NCI-H748 (cell line): ENCODE results near the gene SLC6A18.
A peak's percentile ranks its signal among the peaks of the same experiment; 100 is the strongest.

Experiments used
- DNase-seq: peaks from one replicate; lab custom pipeline; 2025; ENCODE audit not compliant: unreplicated experiment; lab: John Stamatoyannopoulos, UW

SLC6A18 gene

DNA sequence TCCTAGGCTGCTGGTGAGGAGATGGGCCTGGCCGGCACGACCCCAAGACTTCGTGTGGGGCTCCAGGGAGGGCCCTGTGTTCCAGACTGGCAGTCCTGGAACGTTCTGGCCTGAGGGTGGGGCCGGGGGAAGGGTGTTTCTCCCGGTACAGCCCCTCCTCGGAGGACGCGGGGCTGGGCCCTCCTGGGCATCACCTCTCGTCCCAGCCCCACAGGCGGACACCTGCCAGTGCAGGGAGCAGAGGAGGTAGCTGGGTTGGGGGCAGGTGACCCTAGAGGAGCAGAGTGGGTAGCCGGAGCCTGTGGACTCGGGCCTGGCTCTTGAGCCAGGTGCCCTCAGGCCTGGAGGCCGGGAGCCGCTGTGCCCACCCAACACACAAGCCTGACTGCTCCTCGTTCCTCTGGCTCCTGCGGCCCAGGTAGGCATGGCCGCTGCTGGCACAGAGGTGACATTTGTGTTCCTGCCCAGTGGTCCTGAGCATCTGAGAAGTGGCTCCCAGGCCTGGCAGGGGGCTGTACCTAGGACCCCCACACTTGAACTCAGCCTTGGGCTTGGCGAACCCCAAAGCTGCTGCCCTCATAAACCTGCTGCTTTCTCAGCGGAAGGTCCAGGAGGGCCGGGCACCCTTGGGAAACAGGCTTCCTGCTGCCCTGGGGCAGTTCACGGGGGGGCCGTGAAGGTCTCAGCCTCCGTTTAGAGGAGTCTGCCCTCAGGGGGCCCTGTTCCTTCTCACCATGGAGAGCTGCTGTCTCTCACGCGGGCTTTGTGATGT, 23.0 kb upstream of the SLC6A18 start:
- DNase-seq: no peak

DNA sequence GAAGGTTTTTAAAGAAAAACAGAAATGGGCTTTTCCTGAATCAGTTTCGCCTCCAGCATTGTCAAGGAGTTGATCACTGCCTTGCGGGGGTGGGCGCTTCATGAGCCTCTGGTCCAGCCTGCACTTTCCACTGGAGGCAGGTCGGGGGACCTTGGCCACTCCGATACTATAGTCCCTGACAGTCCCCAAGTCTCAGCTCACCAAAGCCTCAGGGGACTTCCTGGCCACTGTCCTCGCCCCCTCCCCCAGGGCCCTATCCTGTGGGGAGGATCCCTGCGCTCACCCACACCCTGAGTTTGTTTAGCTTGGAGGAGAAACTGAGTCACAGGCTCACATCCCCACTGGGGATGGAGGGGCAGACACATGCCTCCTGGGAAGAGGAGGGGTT, 22.4 kb upstream of the SLC6A18 start:
- DNase-seq: no peak

DNA sequence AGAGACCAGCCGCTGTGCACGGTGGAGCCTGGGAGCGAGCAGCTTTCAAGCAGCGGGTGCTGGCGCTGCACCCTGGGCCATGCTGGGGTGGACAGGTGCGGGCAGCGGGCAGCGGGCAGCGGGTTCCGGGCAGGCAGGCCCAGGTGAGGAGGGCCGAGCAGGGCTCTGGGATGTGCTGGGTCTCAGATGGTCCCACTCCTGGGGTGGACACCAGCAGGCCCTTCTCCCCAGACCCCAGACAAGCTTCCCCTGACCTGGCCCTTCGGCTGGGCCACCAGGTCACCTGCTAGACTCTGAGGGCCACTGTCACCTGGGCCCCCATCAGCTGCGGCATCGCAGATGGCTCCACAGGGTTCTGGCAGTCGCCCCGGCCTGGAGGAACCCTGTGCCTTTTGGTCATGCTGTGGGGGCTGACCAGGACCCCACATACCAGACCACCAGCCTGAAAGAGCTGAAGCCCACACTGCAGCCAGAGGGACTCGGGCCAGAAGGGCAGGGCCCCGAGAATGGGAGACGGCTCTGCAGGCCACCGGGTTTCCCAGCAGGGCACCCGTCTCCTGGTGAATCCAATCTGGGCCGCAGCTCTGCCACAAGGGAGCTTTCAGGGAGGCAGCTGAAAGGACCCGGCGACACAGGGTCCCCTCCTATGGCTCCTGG, 21.7 kb upstream of the SLC6A18 start:
- no peak for DNase-seq

DNA sequence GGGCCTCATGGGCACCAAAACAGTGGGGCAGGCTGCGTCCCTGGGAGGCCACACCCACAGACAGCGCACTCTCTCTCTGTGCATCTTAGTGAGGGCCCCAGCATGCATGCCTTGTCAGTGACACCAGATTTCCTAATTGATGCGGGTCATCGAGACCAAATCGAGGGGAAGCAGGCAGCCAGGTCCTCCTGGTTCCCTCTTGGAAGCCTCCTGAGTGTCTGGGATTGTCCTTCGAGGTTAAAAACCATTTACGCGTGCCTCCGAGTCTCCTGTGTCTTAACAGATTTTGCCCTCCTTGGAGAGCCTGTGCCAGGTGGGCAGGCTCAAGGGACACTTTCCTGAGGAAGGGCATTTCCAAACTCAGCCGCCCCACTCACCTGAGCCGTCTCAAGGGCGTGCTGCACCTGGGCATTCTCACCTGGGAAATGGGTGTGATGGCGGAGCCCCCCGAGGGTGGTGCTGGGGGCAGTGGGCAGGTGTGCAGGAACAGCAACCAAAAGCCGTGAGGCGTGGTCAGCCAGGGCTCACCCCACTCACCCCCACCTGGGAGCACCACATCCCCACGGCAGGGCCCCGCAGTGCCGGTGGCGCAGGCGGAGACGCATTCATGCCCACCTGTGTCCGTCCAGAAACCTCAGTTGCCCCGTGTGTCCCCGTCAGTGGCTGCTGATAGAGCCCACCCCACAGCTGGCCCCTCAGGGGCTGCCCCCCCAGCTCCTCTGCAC, 21.1 kb upstream of the SLC6A18 start:
- no peak for DNase-seq

DNA sequence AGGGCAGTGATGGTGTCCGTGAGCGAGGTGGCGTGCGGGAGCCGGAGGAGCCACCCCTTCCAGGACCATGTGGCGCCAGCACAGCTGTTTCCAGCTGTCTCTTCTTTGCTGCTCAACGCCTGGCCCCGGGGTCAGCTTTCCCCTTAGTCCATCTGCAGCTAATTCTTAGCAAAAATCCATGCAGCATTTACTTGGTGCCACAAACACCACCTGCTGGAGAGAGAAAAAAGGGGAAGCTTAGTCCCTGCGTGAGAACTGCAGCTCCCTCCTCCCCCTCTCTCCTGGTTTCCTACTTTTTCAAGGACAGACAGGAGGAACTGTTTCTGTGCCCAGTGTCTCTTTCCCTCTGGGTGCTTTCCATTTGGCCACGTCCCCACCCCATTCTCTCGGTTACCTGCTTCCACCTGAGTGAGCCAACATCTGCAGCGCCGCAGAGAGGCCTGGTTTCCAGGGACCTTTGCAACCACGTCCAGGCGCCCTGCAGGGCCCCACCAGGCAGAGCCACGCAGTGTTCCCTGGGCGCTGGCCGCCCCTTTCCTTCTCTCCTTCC, 20.4 kb upstream of the SLC6A18 start:
- DNase-seq: peak; percentile 56

DNA sequence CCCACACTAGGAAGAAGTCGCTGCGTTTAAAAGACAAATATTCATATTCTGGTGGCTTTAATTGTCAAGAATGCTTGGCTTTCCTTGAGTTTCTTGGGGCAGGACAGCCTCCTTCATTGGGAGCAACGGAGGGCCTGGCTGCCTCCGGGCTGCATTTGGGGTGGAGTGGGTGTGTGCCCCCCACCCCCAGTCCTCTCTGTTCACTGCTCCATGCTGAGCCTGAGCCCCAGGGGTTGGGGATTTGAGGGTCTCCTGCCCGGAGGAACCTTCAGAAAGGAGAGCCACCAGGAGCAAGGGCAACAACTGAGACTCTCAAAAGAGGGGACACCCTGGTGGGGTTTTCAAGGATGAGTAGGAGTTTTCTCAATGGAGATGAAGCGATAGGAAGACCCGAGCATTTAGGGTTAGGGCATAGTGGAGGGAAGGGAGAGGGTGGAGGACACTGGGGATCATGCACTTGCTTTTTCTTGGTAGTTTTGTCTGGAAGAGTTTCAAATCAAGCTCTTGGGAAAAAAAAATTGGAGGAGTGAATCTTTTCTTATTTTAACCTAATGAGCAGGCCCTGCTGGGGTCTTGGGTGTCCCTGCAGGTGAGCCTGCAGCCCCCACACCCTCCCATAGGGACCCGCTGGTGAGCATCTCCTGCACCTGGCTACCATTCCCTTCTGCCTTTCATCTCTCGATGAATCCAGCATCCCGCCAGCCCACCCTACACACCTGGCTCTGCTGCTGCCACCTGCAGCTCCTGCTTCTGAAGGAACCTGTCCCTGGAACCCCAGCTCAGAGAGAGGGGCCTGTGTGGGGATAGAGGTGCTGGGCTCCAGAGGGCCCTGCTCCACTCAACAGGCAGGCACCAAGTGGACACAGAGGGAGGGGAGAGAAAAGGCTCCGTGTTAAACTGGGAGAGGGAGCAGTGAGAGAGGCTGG, 19.7 kb upstream of the SLC6A18 start:
- peak; percentile 45 for DNase-seq

DNA sequence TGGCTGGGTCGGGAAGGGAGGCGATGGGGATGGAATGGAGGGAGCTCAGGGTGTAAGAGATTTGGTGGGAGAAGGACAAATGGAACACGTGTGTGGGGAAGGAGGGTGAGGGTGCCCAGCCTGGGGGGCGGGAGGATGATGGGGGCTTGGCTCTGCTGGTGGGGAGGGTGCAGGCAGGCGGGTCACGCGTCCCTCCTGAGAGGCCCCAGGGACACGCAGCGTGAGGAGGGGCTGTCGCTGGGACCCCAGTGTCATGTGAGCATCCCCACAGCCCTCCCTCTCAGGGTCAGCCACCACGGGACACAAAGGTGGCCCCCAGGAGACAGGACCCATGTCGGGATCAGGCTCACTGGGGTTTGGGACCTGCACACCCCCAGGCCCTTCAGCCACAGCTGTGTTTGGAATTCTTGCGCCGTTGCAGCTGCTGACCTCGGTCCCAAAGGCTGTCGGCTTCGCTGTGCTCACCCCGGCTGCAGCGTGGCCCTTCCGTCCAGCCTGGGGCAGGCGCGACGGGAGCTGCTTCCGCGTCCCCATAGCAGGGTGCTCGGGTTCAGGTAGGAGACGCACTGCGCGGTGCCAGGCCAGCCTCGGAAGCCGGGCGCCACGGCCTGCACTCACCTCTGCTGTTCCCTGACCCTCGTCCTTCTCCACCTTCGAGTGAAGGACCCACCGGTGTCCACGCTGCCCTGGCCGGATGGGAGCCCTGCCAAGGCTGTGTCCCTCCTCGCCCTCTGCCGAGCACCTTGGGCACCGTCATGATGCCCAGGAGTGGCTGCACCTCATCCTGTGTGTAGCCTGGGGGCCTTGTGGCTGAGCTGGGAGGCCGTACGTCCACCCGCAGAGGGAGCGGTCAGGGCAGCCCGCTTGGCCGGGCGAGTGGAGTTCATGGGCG, 18.4 kb upstream of the SLC6A18 start:
- DNase-seq: no peak

DNA sequence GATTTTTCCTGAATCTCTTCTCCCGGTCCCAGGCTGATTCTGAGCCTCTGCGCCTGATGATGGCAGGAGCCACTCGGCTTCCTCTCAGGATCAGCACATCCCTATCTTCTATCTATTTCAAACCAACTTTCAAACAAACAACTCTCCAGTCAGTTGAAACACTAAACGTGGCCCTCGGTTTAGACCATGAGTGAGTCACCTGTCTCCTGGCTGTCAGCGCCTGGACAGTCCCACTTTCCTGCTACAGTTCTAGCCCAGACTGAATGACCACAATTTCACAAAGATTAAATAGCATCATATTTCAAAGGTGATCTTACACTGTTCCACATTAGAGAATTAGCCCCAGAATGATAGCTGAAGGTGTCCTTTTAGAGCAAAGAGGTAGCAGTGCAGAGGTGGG, 17.6 kb upstream of the SLC6A18 start:
- no peak for DNase-seq

DNA sequence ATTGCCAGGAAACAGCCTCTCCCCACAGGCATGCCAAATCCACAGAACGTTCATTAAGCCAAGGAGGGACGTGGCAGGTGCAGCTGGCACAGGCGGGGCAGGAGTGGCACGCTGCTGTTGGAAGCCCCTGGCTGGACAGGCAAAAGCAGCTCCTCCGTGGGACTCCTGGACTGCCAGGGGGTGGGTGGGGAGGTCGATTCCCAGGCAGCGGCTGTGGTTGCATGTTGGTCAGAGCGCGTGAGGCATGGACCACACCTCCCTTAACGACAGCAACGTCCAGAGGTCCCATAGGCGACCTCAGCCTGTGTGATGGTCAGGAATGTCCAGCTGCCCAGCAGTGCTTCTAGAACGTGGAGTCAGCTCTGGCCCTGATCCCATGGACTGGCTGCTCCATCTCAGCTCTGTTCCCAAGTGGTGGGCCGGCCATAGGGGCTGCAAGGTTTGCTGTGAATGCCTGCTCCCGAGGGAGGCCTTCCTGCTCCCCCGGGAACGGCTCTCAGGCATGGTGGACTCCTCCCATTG, 16.9 kb upstream of the SLC6A18 start:
- no peak for DNase-seq

DNA sequence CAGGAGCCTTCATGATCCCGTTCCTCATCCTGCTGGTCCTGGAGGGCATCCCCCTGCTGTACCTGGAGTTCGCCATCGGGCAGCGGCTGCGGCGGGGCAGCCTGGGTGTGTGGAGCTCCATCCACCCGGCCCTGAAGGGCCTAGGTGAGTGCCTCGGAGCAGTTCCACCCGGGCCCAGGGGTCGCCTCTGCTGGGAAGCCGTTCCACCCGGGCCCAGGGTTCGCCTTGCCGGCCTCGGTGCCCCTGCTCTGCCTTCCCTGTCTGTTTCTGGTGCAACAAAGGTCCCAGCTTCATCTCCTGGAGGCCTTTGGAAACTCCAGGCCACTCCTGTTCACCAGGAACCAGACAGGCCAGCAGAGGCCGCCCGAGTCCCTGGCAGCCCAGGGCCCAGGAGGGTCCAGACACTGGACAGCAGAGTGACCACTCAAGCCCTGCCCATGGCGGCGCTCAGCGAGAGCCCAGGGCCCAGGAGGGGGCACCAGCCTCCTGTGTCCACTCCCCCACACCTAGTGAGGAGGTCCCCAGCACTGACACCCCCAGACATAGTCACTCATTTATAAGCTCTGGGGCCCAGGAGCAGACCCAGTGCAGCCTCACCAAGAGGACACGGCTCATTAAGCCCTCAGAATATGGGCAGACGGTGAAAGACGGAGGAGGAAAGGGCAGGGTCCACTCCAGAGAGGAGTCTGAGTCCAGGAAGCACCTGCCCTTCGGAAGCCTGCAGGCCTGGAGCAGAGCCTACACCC, 16.3 kb upstream of the SLC6A18 start:
- DNase-seq: peak; percentile 57

DNA sequence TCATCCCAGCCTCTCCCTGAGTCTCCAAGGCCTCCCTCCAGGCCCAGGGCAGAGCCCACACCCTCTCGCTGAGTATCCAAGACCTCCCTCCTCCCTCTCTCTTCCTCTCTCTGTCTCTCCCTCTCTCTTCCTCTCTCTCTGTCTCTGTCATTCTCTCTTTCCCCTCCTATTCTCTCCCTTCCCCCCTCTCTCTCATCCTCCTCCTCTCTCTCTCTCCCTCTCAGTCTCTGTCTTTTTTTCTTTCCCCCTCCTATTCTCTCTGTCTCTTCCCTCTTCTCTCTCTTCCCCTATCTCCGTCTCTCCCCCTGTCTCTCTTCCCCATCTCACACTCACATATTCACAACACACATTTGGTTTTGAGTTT, 15.7 kb upstream of the SLC6A18 start:
- DNase-seq: no peak

DNA sequence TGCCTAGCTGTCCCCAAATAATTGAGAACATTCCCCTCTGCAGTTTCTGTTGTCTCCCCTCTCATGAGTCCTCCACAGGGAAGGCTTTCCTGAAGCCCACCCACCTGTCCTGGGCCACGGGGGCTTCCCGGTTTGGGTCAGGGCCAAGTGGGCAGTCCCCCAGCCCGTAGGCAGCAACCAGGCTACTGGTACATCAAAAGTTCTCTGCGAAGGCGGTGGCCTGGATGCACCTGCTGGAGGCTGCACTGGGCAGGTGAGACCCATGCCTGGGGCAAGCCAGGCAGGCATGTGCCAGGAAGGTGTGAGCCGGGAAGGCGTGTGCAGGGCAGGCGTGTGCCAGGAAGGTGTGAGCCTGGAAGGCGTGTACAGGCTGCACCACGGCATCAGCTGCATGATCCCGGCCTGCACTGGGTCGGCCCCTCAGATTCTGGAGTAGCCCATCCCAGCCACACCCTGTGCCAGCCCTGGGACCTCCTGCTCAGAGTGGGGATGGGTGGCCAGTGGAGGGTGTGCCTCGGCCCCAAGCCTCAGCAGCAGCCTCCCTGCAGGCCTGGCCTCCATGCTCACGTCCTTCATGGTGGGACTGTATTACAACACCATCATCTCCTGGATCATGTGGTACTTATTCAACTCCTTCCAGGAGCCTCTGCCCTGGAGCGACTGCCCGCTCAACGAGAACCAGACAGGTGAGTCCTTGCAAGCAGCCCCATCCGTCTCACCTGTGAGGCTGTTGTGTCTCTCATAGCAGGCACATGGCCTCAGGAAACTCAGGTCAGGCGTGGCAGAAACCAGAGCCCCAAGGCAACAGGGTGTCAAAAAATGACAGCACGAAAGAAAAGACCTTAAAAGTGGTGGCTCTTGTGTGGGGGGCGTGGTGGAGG, 15.0 kb upstream of the SLC6A18 start:
- DNase-seq: no peak

DNA sequence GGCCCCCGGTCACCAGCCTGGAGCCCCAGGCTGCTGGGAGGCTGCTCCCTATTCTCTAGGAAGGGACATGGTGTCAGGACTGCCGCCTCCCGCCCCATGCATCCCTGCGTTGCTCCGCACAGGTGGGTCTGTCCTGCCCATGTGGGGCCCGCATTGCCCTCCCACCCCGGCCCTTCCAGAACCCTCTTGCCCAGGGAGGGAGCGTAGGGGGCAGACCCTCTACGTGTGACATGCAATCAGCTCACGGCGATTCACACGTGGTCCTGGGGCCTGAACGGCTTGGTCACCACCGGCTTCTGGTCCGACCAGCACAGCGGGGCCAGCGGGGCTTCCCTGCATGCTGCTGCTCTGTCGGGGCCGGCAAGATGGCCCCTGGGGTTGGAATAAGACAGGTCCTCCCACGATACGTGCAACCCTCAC, 14.3 kb upstream of the SLC6A18 start:
- no peak for DNase-seq

DNA sequence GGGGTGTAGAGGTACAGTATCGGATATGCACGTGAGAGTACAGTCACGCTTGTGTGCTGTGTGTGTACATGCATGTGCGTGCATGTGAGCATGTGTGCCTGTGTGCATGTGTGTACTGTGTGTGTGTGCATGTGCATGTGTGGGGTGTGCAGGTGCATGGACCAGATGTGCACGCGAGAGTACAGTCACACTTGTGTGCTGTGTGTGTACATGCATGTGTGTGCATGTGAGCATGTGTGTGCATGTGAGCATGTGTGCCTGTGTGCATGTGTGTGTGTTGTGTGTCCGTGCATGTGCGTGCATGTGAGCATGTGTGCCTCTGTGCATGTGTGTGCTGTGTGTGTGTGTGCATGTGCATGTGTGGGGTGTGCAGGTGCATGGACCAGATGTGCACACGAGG, 13.5 kb upstream of the SLC6A18 start:
- DNase-seq: no peak

DNA sequence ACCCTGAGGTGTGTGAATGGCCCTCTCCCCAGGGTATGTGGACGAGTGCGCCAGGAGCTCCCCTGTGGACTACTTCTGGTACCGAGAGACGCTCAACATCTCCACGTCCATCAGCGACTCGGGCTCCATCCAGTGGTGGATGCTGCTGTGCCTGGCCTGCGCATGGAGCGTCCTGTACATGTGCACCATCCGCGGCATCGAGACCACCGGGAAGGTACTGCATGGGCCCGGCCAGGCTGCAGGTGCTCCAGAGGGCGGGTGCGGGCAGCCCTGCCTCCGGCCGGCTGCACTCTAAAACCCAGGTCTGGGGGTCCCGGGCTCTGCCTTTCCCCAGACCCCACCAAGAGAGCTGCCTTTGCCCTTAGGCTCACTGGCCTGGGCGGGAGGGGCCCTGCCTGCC, 12.9 kb upstream of the SLC6A18 start:
- DNase-seq: no peak

DNA sequence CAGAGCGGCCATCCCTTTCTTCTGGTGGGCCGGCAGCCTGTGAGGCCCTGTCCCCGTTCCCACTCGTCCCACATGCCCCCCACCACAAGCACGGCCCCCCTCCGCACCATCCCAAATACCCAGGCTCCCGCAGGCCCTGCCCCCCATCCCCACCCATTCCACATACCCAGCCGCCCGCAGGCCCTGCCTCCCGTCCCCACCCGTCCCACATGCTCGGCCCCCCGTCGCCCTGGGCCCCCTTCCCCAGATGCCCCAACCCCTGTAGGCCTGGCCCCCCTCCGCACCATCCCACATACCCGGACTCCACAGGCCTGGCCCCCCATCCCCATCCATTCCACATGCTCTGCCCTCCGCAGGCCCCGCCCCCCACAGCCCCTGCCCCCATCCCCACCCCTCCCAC, 12.3 kb upstream of the SLC6A18 start:
- no peak for DNase-seq

DNA sequence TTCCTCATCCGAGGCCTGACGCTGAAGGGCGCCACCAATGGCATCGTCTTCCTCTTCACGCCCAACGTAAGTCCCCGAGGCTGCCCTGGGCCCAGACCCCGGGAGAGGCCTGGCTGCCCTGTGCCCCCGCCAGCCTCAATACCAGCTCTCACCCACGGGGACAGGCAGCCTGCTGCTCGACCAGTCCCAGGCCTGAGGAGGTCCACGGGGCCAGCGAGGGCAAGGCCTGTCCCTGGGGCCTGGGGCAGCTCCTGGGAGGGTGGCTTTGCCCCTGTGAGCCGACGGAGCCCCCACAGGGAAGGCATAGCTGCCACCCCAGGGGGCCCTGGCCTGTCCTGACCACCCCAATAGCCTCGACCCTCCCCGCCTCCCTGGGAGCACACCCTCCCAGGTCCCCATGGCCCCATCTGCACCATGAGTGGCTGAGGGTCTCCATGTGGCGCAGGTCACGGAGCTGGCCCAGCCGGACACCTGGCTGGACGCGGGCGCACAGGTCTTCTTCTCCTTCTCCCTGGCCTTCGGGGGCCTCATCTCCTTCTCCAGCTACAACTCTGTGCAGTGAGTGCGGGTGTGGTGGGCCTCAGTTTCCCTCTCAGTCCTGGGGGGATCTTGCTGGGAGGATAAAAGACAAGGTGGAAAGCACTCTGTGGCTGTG, 11.5 kb upstream of the SLC6A18 start:
- no peak for DNase-seq
